IMR-90 (cell line): ENCODE data around the gene DOCK10. TPM values are rescaled to one million over a fixed set of nuclear protein-coding genes. Genes with fewer than 3 reads are reported as not detected.

Experiments
- ATAC-seq: fragments of 200-7000 bp; cut with Tn5 transposase; 2 replicates; pipeline ENCODE4 v1.9.1; 2020; ENCODE audit warnings: low read depth, mild to moderate bottlenecking, moderate library complexity
- BruUV-seq: library from RNA; stranded (reverse); fragments of 400-500 nt; replicated peaks from 2 replicates; lab custom pipeline; 2021; lab: Mats Ljungman, UMichigan
- CTCF ChIA-PET: fragments of 300-600 bp; formaldehyde crosslinking; extraction: SDS; loops from one replicate; lab custom pipeline; 2021; ENCODE audit warnings: antibody characterized with exemption; lab: Yijun Ruan, JAX
- POLR2A ChIA-PET: fragments of 300-600 bp; sonication (Branson Sonifier 250); formaldehyde crosslinking; loops from one replicate; lab custom pipeline; 2022; ENCODE audit warnings: antibody characterized with exemption; ENCODE audit not compliant: unreplicated experiment; lab: Charles Lee
- DNase-seq: peaks from one replicate; pipeline ENCODE4 v3.0.0; 2013
- H2AFZ ChIP-seq: replicated peaks from 2 replicates; pipeline ENCODE3; 2013; ENCODE audit warnings: low read length, mild to moderate bottlenecking; ENCODE audit not compliant: poor library complexity
- H2AK5ac ChIP-seq: 2 replicates; pipeline ENCODE4 v1.6.1; 2013; ENCODE audit warnings: low read depth, low read length, inconsistent platforms
- H2AK9ac ChIP-seq: replicated peaks from 2 replicates; pipeline ENCODE3; 2013; ENCODE audit warnings: mild to moderate bottlenecking, low read depth, low read length, moderate library complexity; ENCODE audit not compliant: poor library complexity
- H2BK120ac ChIP-seq: 2 replicates; pipeline ENCODE4 v1.6.1; 2013; ENCODE audit warnings: low read depth, low read length, inconsistent platforms
- H2BK15ac ChIP-seq: 3 replicates; pipeline ENCODE4 v1.6.1; 2013; ENCODE audit warnings: low read depth, low read length, inconsistent platforms
- H2BK20ac ChIP-seq: 2 replicates; pipeline ENCODE4 v1.6.1; 2013; ENCODE audit warnings: low read depth, mild to moderate bottlenecking, inconsistent platforms, low read length, moderate library complexity
- H2BK5ac ChIP-seq: 2 replicates; pipeline ENCODE4 v1.6.1; 2013; ENCODE audit warnings: mild to moderate bottlenecking, low read depth, low read length, inconsistent platforms; ENCODE audit not compliant: poor library complexity, severe bottlenecking
- H3K14ac ChIP-seq: replicated peaks from 2 replicates; pipeline ENCODE4 v1.6.1; 2013; ENCODE audit warnings: low read depth, low read length, inconsistent platforms
- H3K18ac ChIP-seq: 2 replicates; pipeline ENCODE4 v1.6.1; 2013; ENCODE audit warnings: low read depth, low read length, control low read depth
- H3K23ac ChIP-seq: 2 replicates; pipeline ENCODE4 v1.6.1; 2013; ENCODE audit warnings: low read depth, low read length, inconsistent platforms
- H3K27ac ChIP-seq: 2 replicates; pipeline ENCODE4 v1.5.1; 2013; ENCODE audit warnings: mild to moderate bottlenecking, control low read depth, low read length; ENCODE audit not compliant: insufficient read depth
- H3K27me3 ChIP-seq: 2 replicates; pipeline ENCODE4 v1.6.1; 2013; ENCODE audit warnings: low read length; ENCODE audit not compliant: control insufficient read depth, insufficient read depth
- H3K36me3 ChIP-seq: 2 replicates; pipeline ENCODE4 v1.6.1; 2013; ENCODE audit warnings: low read length, mixed read lengths; ENCODE audit not compliant: control insufficient read depth, insufficient read depth
- H3K4ac ChIP-seq: 2 replicates; pipeline ENCODE4 v1.6.1; 2013; ENCODE audit warnings: low read depth, low read length, inconsistent platforms
- H3K4me1 ChIP-seq: 2 replicates; pipeline ENCODE4 v1.6.1; 2013; ENCODE audit warnings: low read length, mixed read lengths; ENCODE audit not compliant: control insufficient read depth, insufficient read depth
- H3K4me2 ChIP-seq: 2 replicates; pipeline ENCODE4 v1.6.1; 2013; ENCODE audit warnings: low read depth, mild to moderate bottlenecking, control low read depth, low read length, moderate library complexity
- H3K4me3 ChIP-seq: 2 replicates; pipeline ENCODE4 v1.5.1; 2013; ENCODE audit warnings: low read depth, mild to moderate bottlenecking, control low read depth, low read length, moderate library complexity; ENCODE audit not compliant: insufficient read depth
- H3K56ac ChIP-seq: 2 replicates; pipeline ENCODE4 v1.6.1; 2013; ENCODE audit warnings: low read length, inconsistent platforms; ENCODE audit not compliant: insufficient read depth; ENCODE audit errors: extremely low read depth
- H3K79me1 ChIP-seq, 2 experiments: 2 replicates each; pipeline ENCODE4 v1.6.1; 2013; ENCODE audit warnings: low read length in 2 of 2, inconsistent platforms in 1 of 2, low read depth in 1 of 2
- H3K9ac ChIP-seq: 2 replicates; pipeline ENCODE4 v1.6.1; 2013; ENCODE audit warnings: low read depth, low read length, control low read depth
- H3K9me1 ChIP-seq: 2 replicates; pipeline ENCODE4 v1.6.1; 2013; ENCODE audit warnings: low read length, inconsistent platforms; ENCODE audit not compliant: insufficient read depth
- H3K9me3 ChIP-seq: 2 replicates; pipeline ENCODE4 v1.6.1; 2013; ENCODE audit warnings: low read length; ENCODE audit not compliant: control insufficient read depth, insufficient read depth
- H4K20me1 ChIP-seq: 2 replicates; pipeline ENCODE4 v1.6.1; 2013; ENCODE audit warnings: low read length, inconsistent platforms; ENCODE audit not compliant: insufficient read depth
- H4K5ac ChIP-seq: 2 replicates; pipeline ENCODE4 v1.6.1; 2013; ENCODE audit warnings: mild to moderate bottlenecking, low read depth, low read length, control low read depth
- H4K8ac ChIP-seq, 2 experiments: 2 replicates each; pipeline ENCODE4 v1.6.1; 2013; ENCODE audit warnings: low read depth in 2 of 2, low read length in 2 of 2, control low read depth in 1 of 2, inconsistent platforms in 1 of 2
- H4K91ac ChIP-seq: 2 replicates; pipeline ENCODE4 v1.6.1; 2013; ENCODE audit warnings: low read depth, low read length, inconsistent platforms; ENCODE audit not compliant: insufficient read depth
- CTCF ChIP-seq: conservative IDR thresholded peaks from 2 replicates; pipeline ENCODE4 v1.5.1; 2012; ENCODE audit warnings: mild to moderate bottlenecking, low read depth, low read length, improper control_type of control experiment
- SMC3 ChIP-seq: fragments of 150-350 bp; IDR thresholded peaks from 2 replicates; pipeline ENCODE4 v1.6.1; 2016; ENCODE audit warnings: low read depth, mild to moderate bottlenecking, antibody characterized with exemption, low read length, moderate library complexity
- USF2 ChIP-seq: fragments of 150-350 bp; IDR thresholded peaks from 2 replicates; pipeline ENCODE4 v1.6.1; 2017; ENCODE audit warnings: mild to moderate bottlenecking, antibody characterized with exemption, low read length, low read depth
- WGBS, 2 experiments: methylation state at CpG; one replicate each; pipeline versions ENCODE4 v1.1.5 to v1.1.7; 2013; ENCODE audit warnings: missing lambda C conversion rate in 2 of 2; ENCODE audit not compliant: insufficient read length in 1 of 2; ENCODE audit errors: extremely low coverage in 2 of 2; 5-methylcytosine and 5-hydroxymethylcytosine counted together
- dilution Hi-C: fragments of 300-500 bp; cut with HindIII; formaldehyde crosslinking; loops from one replicate; pipeline ENCODE4 v1.14.3; 2018; ENCODE audit warnings: low sequenced_read_pairs; ENCODE audit not compliant: unreplicated experiment
- in situ Hi-C: fragments of 300-500 bp; cut with MboI; formaldehyde crosslinking; loops from 3 replicates; pipeline ENCODE4 v1.14.3; 2019; ENCODE audit warnings: low sequenced_read_pairs, inconsistent platforms, mixed read lengths
- intact Hi-C: fragments of 100-400 bp; cut with micrococcal nuclease; formaldehyde crosslinking; loops from 2 replicates; pipeline ENCODE4 v1.10.0; 2022
- polyA plus RNA-seq, 3 experiments: library from polyadenylated mRNA; depleted of rRNA; stranded (reverse); fragments of >200 nt; gene quantifications; 2 replicates each; pipeline ENCODE4 v1.2.3, GENCODE V29; 2012; ENCODE audit warnings: low replicate concordance in 1 of 3
- total RNA-seq: library from RNA; depleted of rRNA; stranded (reverse); fragments of >200 nt; gene quantifications from 2 replicates; pipeline ENCODE4 v1.2.3, GENCODE V29; 2012

The DOCK10 gene
- total and polyA plus RNA-seq, 2 of the 4 experiments (the other 2 are of a cell fraction): 58.6 to 75.3 TPM

- no peak overlapping the region for H3K4me3 ChIP-seq
- H2AK5ac ChIP-seq: no peak overlapping the region
- H3K14ac ChIP-seq: no peak overlapping the region
- no peak overlapping the region for H2BK15ac ChIP-seq
- no peak overlapping the region for H2BK120ac ChIP-seq
- no peaks in the 10 kb centered on the region; the same call in 1 of the 2 replicates for H3K9me1 ChIP-seq
- no peak for ATAC-seq
- 67% methylated on average over 1 of the region's 2 CpGs; no CpG with 5 or more reads in 1 of the 2 experiments for WGBS, 2 experiments
- dilution Hi-C loops: no loop called here
- no peak overlapping the region for H2AFZ ChIP-seq
- CTCF ChIA-PET: interaction anchor here (0.7 kb wide), 1 partner anchor 82 kb away, joined by 5 read pairs; no protein-coding TSS in a partner anchor
- H3K4me2 ChIP-seq: no peak overlapping the region
- H3K56ac ChIP-seq: no peak overlapping the region
- H3K9ac ChIP-seq: no peak overlapping the region
- no peak overlapping the region for H2BK20ac ChIP-seq
- H4K5ac ChIP-seq: no peak overlapping the region
- peaks cover 6% of the 10 kb centered on the region in 2 experiments; a peak in 1 of 4 replicates for H3K79me1 ChIP-seq
- H3K9me3 ChIP-seq: no peaks in the 10 kb centered on the region
- H3K4ac ChIP-seq: no peak overlapping the region
- H3K23ac ChIP-seq: no peak overlapping the region
- H3K18ac ChIP-seq: no peak overlapping the region
- in situ Hi-C loops: no loop called here
- no peak overlapping the region for H2BK5ac ChIP-seq
- H3K36me3 ChIP-seq: peaks cover 3% of the 10 kb centered on the region
- H4K8ac ChIP-seq: no peak overlapping the region
- no peak for TF ChIP-seq CTCF
- TF ChIP-seq SMC3: no peak
- TF ChIP-seq USF2: no peak
- no peaks in the 10 kb centered on the region; the same call in 1 of the 2 replicates for H3K4me1 ChIP-seq
- no peak overlapping the region for H2AK9ac ChIP-seq
- no peak overlapping the region for H3K27ac ChIP-seq
- intact Hi-C loops: no loop called here
- H4K91ac ChIP-seq: no peak overlapping the region
- DNase-seq: no peak
- no peaks in the 10 kb centered on the region for H3K27me3 ChIP-seq
- no peaks in the 10 kb centered on the region for H4K20me1 ChIP-seq
- POLR2A ChIA-PET: no interaction called here
- BruUV-seq: no TSS peak
Measured at GRCh38 chr2:224865016-224865415, 177.3 kb downstream of the DOCK10 start.
